H54 (cell line): Measurements from ENCODE around the gene PGM3.
"Not testable (repeated sequence)": the region's sequence is repeated elsewhere in the genome, so short reads cannot be mapped to it uniquely, and the experiment has no call there.

Source experiments
- DNase-seq: peaks from one replicate; pipeline ENCODE4 v3.0.0; 2011; ENCODE audit warnings: low spot score, mixed read lengths; ENCODE audit not compliant: insufficient read length
- FAIRE-seq: peaks from 3 replicates; lab custom pipeline; 2011; peaks lifted over from hg19 to GRCh38; lab: Jason Lieb, UNC
- POLR2A ChIP-seq: IDR thresholded peaks from 2 replicates; pipeline ENCODE4 v1.6.1; 2011; ENCODE audit warnings: low read depth, mild to moderate bottlenecking, low read length

PGM3 gene

GRCh38 chr6:83198486-83199172 is 5.6 kb upstream of the PGM3 start:
- DNase-seq (peak; percentile 15), FAIRE-seq (no peak)
- no peak for TF ChIP-seq POLR2A

GRCh38 chr6:83193747-83194566 is 892 bp upstream of the PGM3 start:
- FAIRE-seq = no peak
- peak; percentile 44 for DNase-seq
- TF ChIP-seq POLR2A = no peak

- FAIRE-seq (peak; percentile 64), DNase-seq (peak; percentile 15)
- TF ChIP-seq POLR2A = no peak
Observed at GRCh38 chr6:83192456-83192855, 609 bp downstream of the PGM3 start.

GRCh38 chr6:83191974-83192373 is 1.1 kb downstream of the PGM3 start:
- not testable (repeated sequence) for DNase-seq, FAIRE-seq

- no peak for TF ChIP-seq POLR2A
- DNase-seq (no peak), FAIRE-seq (no peak)
Observed at GRCh38 chr6:83190626-83191025, 2.4 kb downstream of the PGM3 start.

- DNase-seq (no peak), FAIRE-seq (no peak)
- TF ChIP-seq POLR2A = no peak
Observed at GRCh38 chr6:83188501-83188900, 4.6 kb downstream of the PGM3 start.

- DNase-seq (no peak), FAIRE-seq (peak; percentile 71)
- TF ChIP-seq POLR2A = no peak
Observed at GRCh38 chr6:83185096-83185495, 8.0 kb downstream of the PGM3 start.

- no peak for TF ChIP-seq POLR2A
- FAIRE-seq (peak; percentile 95), DNase-seq (peak; percentile 32)
Observed at GRCh38 chr6:83183082-83183828, 9.8 kb downstream of the PGM3 start.

GRCh38 chr6:83182114-83182513 is 11.0 kb downstream of the PGM3 start:
- TF ChIP-seq POLR2A = no peak
- DNase-seq = no peak
- no peak for FAIRE-seq

- FAIRE-seq (no peak), DNase-seq (no peak)
- TF ChIP-seq POLR2A = no peak
Observed at GRCh38 chr6:83180426-83180950, 12.6 kb downstream of the PGM3 start.

GRCh38 chr6:83176246-83176645 is 16.8 kb downstream of the PGM3 start:
- FAIRE-seq (no peak), DNase-seq (no peak)
- TF ChIP-seq POLR2A = no peak

- DNase-seq (no peak), FAIRE-seq (no peak)
- TF ChIP-seq POLR2A = no peak
Observed at GRCh38 chr6:83169511-83169910, 23.6 kb downstream of the PGM3 start.

- no peak for TF ChIP-seq POLR2A
- FAIRE-seq (no peak), DNase-seq (no peak)
Observed at GRCh38 chr6:83169106-83169505, 24.0 kb downstream of the PGM3 start.

GRCh38 chr6:83168556-83168955 is 24.5 kb downstream of the PGM3 start:
- DNase-seq (no peak), FAIRE-seq (no peak)
- no peak for TF ChIP-seq POLR2A
